Measurements from ENCODE around the gene C19orf81.

- TF ChIP-seq CEBPB (IDR thresholded peaks at IDR 0.05; ENCODE audit: low read depth, low read length) (no peak), CTCF (conservative IDR thresholded peaks at IDR 0.05; ENCODE audit: low read depth, low read length) (no peak), MAFK (IDR thresholded peaks at IDR 0.05; ENCODE audit: low read depth, low read length) (no peak), ELK1 (IDR thresholded peaks at IDR 0.05; ENCODE audit: borderline replicate concordance, low read depth, low read length) (no peak), RCOR1 (IDR thresholded peaks at IDR 0.05; ENCODE audit: insufficient replicate concordance, low read length) (no peak), RFX5 (IDR thresholded peaks at IDR 0.05; ENCODE audit: low read depth, low read length) (no peak), POLR2A (IDR thresholded peaks at IDR 0.05; ENCODE audit: low read depth, low read length) (no peak), RAD21 (IDR thresholded peaks at IDR 0.05; ENCODE audit: low read length) (no peak), MXI1 (IDR thresholded peaks at IDR 0.05; ENCODE audit: borderline replicate concordance, low read depth, low read length) (no peak), NFE2L2 (IDR thresholded peaks at IDR 0.05; ENCODE audit: low read depth, low read length) (no peak), MAZ (IDR thresholded peaks at IDR 0.05; ENCODE audit: borderline replicate concordance, low read depth, low read length) (no peak), USF2 (IDR thresholded peaks at IDR 0.05; ENCODE audit: low read depth, low read length) (no peak), SMC3 (IDR thresholded peaks at IDR 0.05; ENCODE audit: low read depth, low read length) (no peak)
These were observed 23.9 kb downstream of the C19orf81 start for GRCh38 chr19:50673118-50673517.
